Subcutaneous abdominal adipose tissue (tissue), 5 donors: Measurements from ENCODE around the gene NDOR1.

Source experiments
- H3K27ac ChIP-seq: one replicate; pipeline ENCODE4 v1.7.0; 2013; ENCODE audit warnings: low read depth, mild to moderate bottlenecking, inconsistent platforms, low read length, moderate library complexity
- H3K27me3 ChIP-seq, 5 donors: one replicate each; pipeline ENCODE4 v1.7.0; 2013; ENCODE audit warnings: low read length in 5 of 5, inconsistent platforms in 1 of 5; ENCODE audit not compliant: control insufficient read depth in 5 of 5, insufficient read depth in 4 of 5
- H3K36me3 ChIP-seq, 5 donors: one replicate each; pipeline ENCODE4 v1.7.0; 2013; ENCODE audit warnings: low read length in 5 of 5; ENCODE audit not compliant: control insufficient read depth in 5 of 5, insufficient read depth in 5 of 5
- H3K4me1 ChIP-seq, 5 donors: one replicate each; pipeline ENCODE4 v1.7.0; 2013; ENCODE audit warnings: low read length in 5 of 5, mild to moderate bottlenecking in 3 of 5, moderate library complexity in 1 of 5; ENCODE audit not compliant: control insufficient read depth in 5 of 5, insufficient read depth in 5 of 5
- H3K4me3 ChIP-seq, 5 donors: one replicate each; pipeline ENCODE4 v1.7.0; 2013; ENCODE audit warnings: low read length in 5 of 5, low read depth in 1 of 5
- H3K9ac ChIP-seq, 5 donors: one replicate each; pipeline ENCODE4 v1.7.0; 2013; ENCODE audit warnings: low read length in 5 of 5, mild to moderate bottlenecking in 4 of 5, moderate library complexity in 3 of 5
- H3K9me3 ChIP-seq, 5 donors: one replicate each; pipeline ENCODE4 v1.7.0; 2013; ENCODE audit warnings: low read length in 5 of 5; ENCODE audit not compliant: control insufficient read depth in 5 of 5
- donor health status: healthy.
- donor health status: healthy.
- donor health status: healthy.
- donor health status: healthy.
- donor health status: healthy.

NDOR1 gene

DNA sequence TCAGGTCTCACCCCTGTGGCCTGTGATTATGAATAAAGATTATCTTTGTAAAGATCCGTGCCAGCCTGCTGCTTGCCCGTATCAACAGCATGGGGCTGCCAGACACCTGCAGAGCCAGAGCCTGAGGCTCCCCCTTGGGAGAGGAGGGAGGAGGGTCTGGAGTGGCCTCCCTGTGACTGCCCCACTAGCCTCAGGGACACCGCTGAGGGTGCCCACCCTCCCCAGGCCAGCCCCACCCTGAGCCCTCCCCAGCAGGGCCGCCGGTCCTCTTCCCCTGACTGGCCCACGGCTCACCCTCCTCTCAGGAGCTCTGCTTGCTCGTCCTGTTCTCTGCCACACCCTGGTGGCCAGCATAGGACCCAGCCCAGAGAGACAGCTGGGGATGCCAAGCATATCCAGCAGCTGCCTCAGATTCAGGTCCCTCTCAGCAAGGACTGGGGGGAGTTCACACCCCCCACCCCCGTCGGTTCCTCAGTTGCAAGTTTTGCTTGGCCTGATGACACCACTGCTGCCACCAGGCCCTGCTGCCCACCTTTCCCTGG lies 15.1 kb upstream of the NDOR1 start:
- no peaks in the 10 kb centered on the region for H3K9me3 ChIP-seq

GRCh38 chr9:137191245-137191644 lies 14.3 kb upstream of the NDOR1 start:
- H3K9me3 ChIP-seq: no peaks in the 10 kb centered on the region
- H3K4me3 ChIP-seq: no peak overlapping the region
- H3K27me3 ChIP-seq: no peaks in the 10 kb centered on the region
- no peak overlapping the region for H3K9ac ChIP-seq
- peaks cover 0 to 30% (median 27%) of the 10 kb centered on the region in 5 donors for H3K36me3 ChIP-seq
- H3K27ac ChIP-seq: no peak overlapping the region
- H3K4me1 ChIP-seq: peaks cover 9 to 43% (median 34%) of the 10 kb centered on the region in 5 donors

More for the DNA sequence above, 15.1 kb upstream of the NDOR1 start:
- Histone ChIP-seq H3K4me1 (peaks cover 9 to 48% (median 40%) of the 10 kb centered on the region in 5 donors), H3K4me3 (no peak overlapping the region), H3K27ac (no peak overlapping the region), H3K27me3 (no peaks in the 10 kb centered on the region), H3K9ac (peak overlapping the region in 1 of 5 donors; percentile 95), H3K36me3 (peaks cover 0 to 38% (median 35%) of the 10 kb centered on the region in 5 donors)

DNA sequence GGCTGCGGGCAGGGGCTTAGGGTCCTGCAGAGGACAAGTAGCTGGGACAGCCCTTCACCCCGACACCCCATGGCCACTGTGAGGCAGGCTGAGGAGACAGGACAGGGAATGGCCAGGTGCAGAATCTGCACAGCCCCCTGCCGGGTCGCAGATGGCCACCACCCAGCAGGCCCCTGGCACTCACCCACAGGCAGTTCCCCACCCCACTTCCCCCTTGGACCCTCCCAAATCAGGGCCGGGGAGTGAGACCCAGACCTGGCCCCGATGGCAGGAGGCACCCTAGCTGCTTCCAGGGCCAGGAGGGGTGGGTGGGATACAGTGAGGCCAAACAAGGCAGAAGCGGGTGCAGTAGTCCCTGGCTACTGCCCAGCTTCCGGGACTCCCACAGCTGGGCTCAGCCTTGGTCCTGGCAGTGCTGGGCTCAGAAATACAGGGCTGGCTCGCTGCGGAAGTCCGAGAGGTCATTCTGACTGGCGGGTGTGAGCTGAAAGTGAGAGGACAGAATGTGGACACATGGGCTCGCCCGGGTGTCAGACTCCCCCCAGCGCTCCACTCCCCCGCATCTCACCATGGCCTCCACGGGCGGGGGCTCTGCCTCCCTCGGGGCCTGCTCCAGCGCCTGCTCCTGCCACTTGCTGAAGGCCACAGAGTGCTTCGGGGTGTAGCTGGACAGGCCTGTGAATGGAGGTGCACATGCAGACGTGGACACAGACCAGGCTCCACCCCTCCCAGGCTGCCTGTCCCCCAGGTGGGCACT lies 13.6 kb upstream of the NDOR1 start:
- Histone ChIP-seq H3K36me3 (peaks cover 0 to 27% (median 25%) of the 10 kb centered on the region in 5 donors), H3K4me1 (peaks cover 9 to 37% (median 27%) of the 10 kb centered on the region in 5 donors), H3K9ac (no peak overlapping the region), H3K4me3 (no peak overlapping the region), H3K27me3 (no peaks in the 10 kb centered on the region), H3K9me3 (no peaks in the 10 kb centered on the region), H3K27ac (no peak overlapping the region)

DNA sequence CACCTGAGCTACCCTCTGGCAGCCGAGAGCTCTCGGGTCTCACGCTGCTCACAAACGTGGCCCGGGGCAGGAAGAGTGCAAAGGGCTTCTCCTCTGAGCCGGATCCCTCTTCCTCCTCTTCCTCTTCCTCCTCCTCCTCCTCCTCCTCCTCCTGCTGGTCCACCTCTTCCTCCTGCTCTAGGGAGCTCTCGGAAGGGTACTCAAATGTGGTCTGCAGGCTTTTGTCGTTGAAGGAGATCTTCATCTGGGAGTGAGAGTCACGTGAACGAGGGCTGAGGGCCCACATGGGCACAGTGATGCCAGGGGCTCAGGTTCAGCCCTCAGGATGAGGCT lies 13.1 kb upstream of the NDOR1 start:
- Histone ChIP-seq H3K36me3 (peaks cover 0 to 25% (median 25%) of the 10 kb centered on the region in 5 donors), H3K27ac (no peak overlapping the region), H3K4me1 (peaks cover 4 to 33% (median 22%) of the 10 kb centered on the region in 5 donors), H3K9ac (no peak overlapping the region), H3K9me3 (no peaks in the 10 kb centered on the region), H3K27me3 (no peaks in the 10 kb centered on the region), H3K4me3 (no peak overlapping the region)

- H3K36me3 ChIP-seq: peaks cover 0 to 25% (median 25%) of the 10 kb centered on the region in 5 donors
- H3K27ac ChIP-seq: no peak overlapping the region
- no peak overlapping the region for H3K4me3 ChIP-seq
- no peaks in the 10 kb centered on the region for H3K9me3 ChIP-seq
- H3K27me3 ChIP-seq: no peaks in the 10 kb centered on the region
- H3K9ac ChIP-seq: no peak overlapping the region
- peaks cover 0 to 33% (median 20%) of the 10 kb centered on the region in 5 donors for H3K4me1 ChIP-seq
Measured at GRCh38 chr9:137192859-137193258, 12.6 kb upstream of the NDOR1 start.

DNA sequence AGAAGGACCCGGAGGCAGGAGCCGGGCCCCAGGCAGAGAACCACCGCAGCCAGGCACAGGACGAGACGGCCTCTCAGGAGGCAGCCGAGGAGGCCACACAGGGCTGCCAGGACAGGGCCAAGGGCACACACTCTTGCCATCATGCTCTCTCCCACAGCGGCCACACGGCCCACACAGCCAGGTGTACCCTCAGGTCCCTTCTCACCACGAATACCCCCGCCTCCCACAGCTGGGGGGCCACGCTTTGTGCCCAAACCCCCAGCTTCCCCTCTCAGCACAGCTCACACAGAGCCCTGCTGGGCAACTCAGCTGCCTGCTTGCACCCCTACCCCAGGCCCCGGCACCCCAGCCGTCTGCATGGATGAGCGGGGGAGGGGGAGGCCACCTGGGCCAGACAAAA lies 11.7 kb upstream of the NDOR1 start:
- Histone ChIP-seq H3K27me3 (no peaks in the 10 kb centered on the region), H3K4me3 (no peak overlapping the region), H3K27ac (no peak overlapping the region), H3K9me3 (no peaks in the 10 kb centered on the region), H3K36me3 (peaks cover 0 to 25% (median 25%) of the 10 kb centered on the region in 5 donors), H3K9ac (no peak overlapping the region), H3K4me1 (peaks cover 0 to 37% (median 24%) of the 10 kb centered on the region in 5 donors)

GRCh38 chr9:137194388-137194787 lies 11.1 kb upstream of the NDOR1 start:
- no peaks in the 10 kb centered on the region for H3K9me3 ChIP-seq
- H3K9ac ChIP-seq: no peak overlapping the region
- H3K36me3 ChIP-seq: peaks cover 0 to 25% (median 25%) of the 10 kb centered on the region in 5 donors
- no peak overlapping the region for H3K27ac ChIP-seq
- H3K4me1 ChIP-seq: peaks cover 0 to 38% (median 25%) of the 10 kb centered on the region in 5 donors
- no peaks in the 10 kb centered on the region for H3K27me3 ChIP-seq
- no peak overlapping the region for H3K4me3 ChIP-seq

DNA sequence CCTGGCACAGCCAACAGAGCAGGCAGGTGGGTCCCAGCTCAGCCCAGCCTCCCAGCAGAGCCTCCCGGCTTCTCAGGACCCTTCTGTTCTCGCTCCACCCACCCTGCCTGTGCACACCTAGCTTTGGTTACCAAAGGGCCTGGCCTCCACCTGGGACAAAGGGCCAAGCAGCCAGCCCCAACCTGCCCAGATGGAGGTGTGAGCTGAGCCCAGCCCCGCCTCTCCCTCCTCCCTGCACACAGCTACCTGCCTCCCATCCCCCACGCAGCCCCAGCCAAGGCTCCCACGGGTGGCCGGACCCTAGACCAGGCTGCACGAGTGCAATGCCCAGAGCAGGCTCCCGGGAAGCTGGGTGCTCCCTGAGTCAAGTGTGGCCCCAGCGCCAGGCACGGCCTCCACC lies 10.6 kb upstream of the NDOR1 start:
- Histone ChIP-seq H3K27ac (no peak overlapping the region), H3K27me3 (no peaks in the 10 kb centered on the region), H3K4me1 (peaks cover 0 to 38% (median 25%) of the 10 kb centered on the region in 5 donors), H3K4me3 (no peak overlapping the region), H3K36me3 (peaks cover 0 to 23% (median 22%) of the 10 kb centered on the region in 5 donors), H3K9me3 (no peaks in the 10 kb centered on the region), H3K9ac (no peak overlapping the region)

DNA sequence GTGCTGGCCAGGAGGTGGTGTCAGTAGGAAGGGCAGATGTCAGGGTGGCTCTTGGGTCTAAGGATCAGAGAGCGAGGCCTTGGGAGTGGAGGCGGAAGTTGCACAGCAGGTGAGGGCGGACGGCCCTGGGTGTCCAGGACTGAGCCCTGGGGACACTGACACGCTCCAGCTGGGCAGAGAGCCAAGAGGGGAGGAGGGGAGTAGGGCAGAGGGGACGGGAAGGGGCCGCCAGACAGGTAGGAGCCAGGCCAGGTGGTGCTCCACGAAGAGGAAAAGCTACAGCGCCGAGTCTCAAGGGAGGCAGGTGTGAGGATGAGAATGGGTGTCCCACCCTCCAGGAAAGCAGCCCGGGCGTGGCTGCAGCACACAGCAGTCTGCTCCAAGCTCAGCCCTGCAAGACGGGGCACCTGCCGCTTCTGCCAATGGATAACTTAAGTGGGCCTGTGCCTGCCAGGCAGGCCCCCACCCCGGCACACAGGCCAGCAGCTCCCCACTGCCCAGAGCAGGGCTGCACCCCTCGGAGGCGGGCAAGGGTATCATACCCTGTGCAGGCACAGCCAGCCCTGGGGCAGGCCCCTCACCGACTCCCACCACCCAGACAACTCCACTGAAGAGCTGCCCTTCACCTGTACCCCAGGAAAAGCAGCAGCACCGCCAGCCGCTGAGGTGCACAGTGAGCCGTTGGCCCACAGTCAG lies 9.8 kb upstream of the NDOR1 start:
- H3K9me3 ChIP-seq: no peaks in the 10 kb centered on the region
- no peak overlapping the region for H3K27ac ChIP-seq
- no peaks in the 10 kb centered on the region for H3K27me3 ChIP-seq
- H3K9ac ChIP-seq: peak overlapping the region in 1 of 5 donors; percentile 7
- peaks cover 0 to 16% (median 15%) of the 10 kb centered on the region in 5 donors for H3K36me3 ChIP-seq
- peaks cover 0 to 34% (median 21%) of the 10 kb centered on the region in 5 donors for H3K4me1 ChIP-seq
- no peak overlapping the region for H3K4me3 ChIP-seq
